HepG2 (cell line): ENCODE data around the gene ATR. TPM values are rescaled to one million over a fixed set of nuclear protein-coding genes. Genes with fewer than 3 reads are reported as not detected.

Experiments
- ATAC-seq: fragments of 200-7000 bp; cut with Tn5 transposase; 3 replicates; pipeline ENCODE4 v1.9.1; 2020; ENCODE audit warnings: mild to moderate bottlenecking, moderate library complexity
- BruUV-seq: library from RNA; stranded (reverse); fragments of 400-500 nt; replicated peaks from 2 replicates; lab custom pipeline; 2021; lab: Mats Ljungman, UMichigan
- CTCF ChIA-PET: fragments of 300-600 bp; formaldehyde crosslinking; extraction: SDS; loops from one replicate; lab custom pipeline; 2021; ENCODE audit warnings: low total read pairs, inconsistent platforms, low intra/inter-chr PET ratio; lab: Yijun Ruan, JAX
- POLR2A ChIA-PET: fragments of 350-600 bp; sonication (Branson Sonifier 250); formaldehyde crosslinking; loops from one replicate; lab custom pipeline; 2020; ENCODE audit warnings: antibody characterized with exemption, inconsistent platforms; lab: Yijun Ruan, JAX
- DNase-seq: peaks from one replicate; pipeline ENCODE4 v3.0.0-alpha.2; 2015; ENCODE audit warnings: low spot score
- FAIRE-seq: peaks from 3 replicates; lab custom pipeline; 2011; peaks lifted over from hg19 to GRCh38; lab: Jason Lieb, UNC
- H2AFZ ChIP-seq: one replicate; pipeline ENCODE4 v1.6.1; 2011; ENCODE audit warnings: low read length, inconsistent platforms
- H3K27ac ChIP-seq: fragments of 300-600 bp; 3 replicates; pipeline ENCODE4 v1.8.0; 2011; ENCODE audit warnings: mixed run types, mild to moderate bottlenecking, mixed read lengths, low read length, inconsistent platforms; ENCODE audit not compliant: insufficient read depth; ENCODE audit errors: extremely low read length
- H3K27me3 ChIP-seq, 2 experiments: fragments of 200-600 bp in 1 of 2; 2 replicates in 1 of 2; 3 replicates in 1 of 2; pipeline versions ENCODE4 v1.6.0 to v1.8.0; 2011; ENCODE audit warnings: low read length in 2 of 2, mild to moderate bottlenecking in 2 of 2, moderate library complexity in 2 of 2, inconsistent platforms in 1 of 2; ENCODE audit not compliant: insufficient read depth in 2 of 2, control insufficient read depth in 1 of 2
- H3K36me3 ChIP-seq, 2 experiments: fragments of 200-600 bp in 1 of 2; replicated peaks in 1 of 2; 2 replicates in 1 of 2; 3 replicates in 1 of 2; pipeline versions ENCODE4 v1.5.1 to v1.8.0; 2011; ENCODE audit warnings: low read length in 2 of 2, inconsistent platforms in 1 of 2; ENCODE audit not compliant: insufficient read depth in 2 of 2, control insufficient read depth in 1 of 2
- H3K4me1 ChIP-seq: 2 replicates; pipeline ENCODE4 v1.5.1; 2012; ENCODE audit warnings: low read length, inconsistent platforms; ENCODE audit not compliant: insufficient read depth
- H3K4me2 ChIP-seq: 2 replicates; pipeline ENCODE4 v1.6.0; 2011; ENCODE audit warnings: low read depth, low read length, inconsistent platforms
- H3K4me3 ChIP-seq, 3 experiments: fragments of 200-600 bp in 1 of 3; sonication (generic), shearing (Covaris generic) in 1 of 3; replicated peaks in 1 of 3; 2 replicates each; pipeline ENCODE4 v1.5.1; 2011 to 2016; ENCODE audit warnings: low read length in 3 of 3, inconsistent platforms in 2 of 3, low read depth in 2 of 3, mild to moderate bottlenecking in 2 of 3, control low read depth in 1 of 3, mixed read lengths in 1 of 3; ENCODE audit not compliant: insufficient read depth in 1 of 3
- H3K79me2 ChIP-seq: one replicate; pipeline ENCODE4 v1.6.1; 2011; ENCODE audit warnings: low read length, inconsistent platforms; ENCODE audit not compliant: insufficient read depth
- H3K9ac ChIP-seq: 2 replicates; pipeline ENCODE4 v1.6.0; 2011; ENCODE audit warnings: mild to moderate bottlenecking, low read depth, low read length, inconsistent platforms; ENCODE audit not compliant: insufficient read depth
- H3K9me3 ChIP-seq: 2 replicates; pipeline ENCODE4 v1.5.1; 2012; ENCODE audit warnings: mild to moderate bottlenecking, low read length
- H4K20me1 ChIP-seq: 2 replicates; pipeline ENCODE4 v1.6.0; 2011; ENCODE audit warnings: inconsistent platforms, mild to moderate bottlenecking, low read length, moderate library complexity; ENCODE audit not compliant: insufficient read depth
- FOXP1 ChIP-seq, 2 experiments: fragments of 450-650 bp in 1 of 2; IDR thresholded peaks; 2 replicates each; pipeline ENCODE4 v1.6.1; 2017 to 2018; ENCODE audit warnings: antibody characterized with exemption in 1 of 2
- GMEB2 ChIP-seq: IDR thresholded peaks from 2 replicates; pipeline ENCODE4 v1.6.1; 2016; ENCODE audit warnings: missing biosample characterization, missing genetic modification reagents, low read depth
- SOX6 ChIP-seq, 2 experiments: fragments of 450-650 bp in 1 of 2; sonication (generic) in 1 of 2; formaldehyde crosslinking in 1 of 2; IDR thresholded peaks; 2 replicates each; pipeline versions ENCODE4 v1.4.0 to v1.6.1; 2017 to 2020; ENCODE audit warnings: antibody characterized with exemption in 1 of 2, mild to moderate bottlenecking in 1 of 2, missing genetic modification reagents in 1 of 2
- TEAD3 ChIP-seq: optimal IDR thresholded peaks from 2 replicates; pipeline ENCODE3; 2016; ENCODE audit warnings: borderline replicate concordance
- TMF1 ChIP-seq: sonication (generic); formaldehyde crosslinking; IDR thresholded peaks from 2 replicates; pipeline ENCODE4 v1.8.1; 2022; ENCODE audit warnings: low read depth, missing genetic modification reagents
- U2AF2 ChIP-seq: fragments of 200-400 bp; formaldehyde crosslinking; IDR thresholded peaks from 2 replicates; pipeline ENCODE4 v1.6.1; 2017; ENCODE audit warnings: low read depth, mild to moderate bottlenecking, low read length
- XBP1 ChIP-seq: sonication (generic); formaldehyde crosslinking; IDR thresholded peaks from 2 replicates; pipeline ENCODE4 v1.5.0; 2020; ENCODE audit warnings: missing genetic modification reagents
- ZNF530 ChIP-seq: sonication (generic); formaldehyde crosslinking; IDR thresholded peaks from 2 replicates; pipeline ENCODE4 v1.5.0; 2020; ENCODE audit warnings: low read depth, mild to moderate bottlenecking, missing genetic modification reagents
- ZNF558 ChIP-seq: sonication (generic); formaldehyde crosslinking; IDR thresholded peaks from 2 replicates; pipeline ENCODE4 v1.9.0; 2022; ENCODE audit warnings: mild to moderate bottlenecking, missing genetic modification reagents, borderline replicate concordance
- ZNF562 ChIP-seq: sonication (generic); formaldehyde crosslinking; IDR thresholded peaks from 2 replicates; pipeline ENCODE4 v1.8.0; 2022; ENCODE audit warnings: missing genetic modification reagents, borderline replicate concordance
- ZNF577 ChIP-seq: sonication (generic); formaldehyde crosslinking; IDR thresholded peaks from 2 replicates; pipeline ENCODE4 v1.4.0; 2020; ENCODE audit warnings: mild to moderate bottlenecking, low read depth, missing genetic modification reagents, borderline replicate concordance
- in situ Hi-C: cut with HindIII; loops from 2 replicates; pipeline ENCODE4 v1.10.0; 2017; ENCODE audit warnings: low pct_unique_long_range_greater_than_20kb; ENCODE audit not compliant: extremely low pct_ligation_motif_present
- intact Hi-C: fragments of 100-400 bp; cut with micrococcal nuclease; formaldehyde crosslinking; loops from one replicate; pipeline ENCODE4 v1.10.0; 2022; ENCODE audit not compliant: unreplicated experiment
- polyA plus RNA-seq, 8 experiments: library from polyadenylated mRNA; depleted of rRNA in 3 of 8; stranded (reverse) in 7 of 8; unstranded in 1 of 8; fragments of >200 nt; fragmentation: Illumina TruSeq in 4 of 8; extraction: Trizol in 4 of 8; gene quantifications; 2 replicates each; pipeline versions ENCODE4 v1.2.1 to v1.2.3, GENCODE V29; 2011 to 2016; ENCODE audit warnings: low read depth in 4 of 8, missing spikeins in 1 of 8, mixed read lengths in 1 of 8; ENCODE audit not compliant: insufficient read depth in 1 of 8
- total RNA-seq, 5 experiments: library from RNA; depleted of rRNA; stranded (reverse); fragments of >200 nt; fragmentation: Illumina TruSeq; extraction: Trizol; gene quantifications; 2 replicates each; pipeline ENCODE4 v1.2.3, GENCODE V29; 2016; ENCODE audit warnings: low read depth in 1 of 5

The ATR gene
- total and polyA plus RNA-seq, 2 of the 13 experiments (the other 11 are each of a cell fraction or from before 2014, with no cell fraction given), result 6.6 to 17.0 TPM

GRCh38 chr3:142626971-142627370 is 48.4 kb upstream of the ATR start:
- Histone ChIP-seq H3K4me1 (peaks cover 9% of the 10 kb centered on the region), H3K79me2 (no peaks in the 10 kb centered on the region), H3K36me3 (no peaks in the 10 kb centered on the region), H3K4me3 (no peak overlapping the region), H3K27me3 (no peaks in the 10 kb centered on the region), H3K4me2 (no peak overlapping the region), H2AFZ (no peak overlapping the region), H3K9ac (no peak overlapping the region), H3K9me3 (no peaks in the 10 kb centered on the region), H4K20me1 (no peaks in the 10 kb centered on the region), H3K27ac (no peak overlapping the region)
- no peak for FAIRE-seq
- TF ChIP-seq TEAD3 (CRISPR knock-in tag) (no peak), SOX6 (IDR thresholded peaks at IDR 0.05) (no peak), SOX6 (CRISPR knock-in tag; IDR thresholded peaks at IDR 0.05) (no peak), U2AF2 (no peak), XBP1 (no peak), TMF1 (CRISPR knock-in tag) (no peak), ZNF562 (no peak), ZNF558 (no peak), FOXP1 (IDR thresholded peaks at IDR 0.05) (no peak), FOXP1 (CRISPR knock-in tag; IDR thresholded peaks at IDR 0.05) (no peak), GMEB2 (no peak), ZNF577 (CRISPR knock-in tag) (no peak), ZNF530 (CRISPR knock-in tag) (no peak)
- in situ Hi-C loops (no loop called here), intact Hi-C loops (no loop called here)
- no peak for DNase-seq
- ATAC-seq, result no peak
- BruUV-seq, result no TSS peak
- CTCF ChIA-PET, result no interaction called here
- POLR2A ChIA-PET, result no interaction called here
